ENCODE measurements around the gene PIEZO1.

GRCh38 chr16:88686062-88686438 is 99.0 kb downstream of the PIEZO1 start:
- TF ChIP-seq CTCF (IDR thresholded peaks at IDR 0.05), result no peak
- TF ChIP-seq POLR2A (IDR thresholded peaks at IDR 0.05), result no peak
